ENCODE results near the gene SLC19A1.

Gene SLC19A1

DNA sequence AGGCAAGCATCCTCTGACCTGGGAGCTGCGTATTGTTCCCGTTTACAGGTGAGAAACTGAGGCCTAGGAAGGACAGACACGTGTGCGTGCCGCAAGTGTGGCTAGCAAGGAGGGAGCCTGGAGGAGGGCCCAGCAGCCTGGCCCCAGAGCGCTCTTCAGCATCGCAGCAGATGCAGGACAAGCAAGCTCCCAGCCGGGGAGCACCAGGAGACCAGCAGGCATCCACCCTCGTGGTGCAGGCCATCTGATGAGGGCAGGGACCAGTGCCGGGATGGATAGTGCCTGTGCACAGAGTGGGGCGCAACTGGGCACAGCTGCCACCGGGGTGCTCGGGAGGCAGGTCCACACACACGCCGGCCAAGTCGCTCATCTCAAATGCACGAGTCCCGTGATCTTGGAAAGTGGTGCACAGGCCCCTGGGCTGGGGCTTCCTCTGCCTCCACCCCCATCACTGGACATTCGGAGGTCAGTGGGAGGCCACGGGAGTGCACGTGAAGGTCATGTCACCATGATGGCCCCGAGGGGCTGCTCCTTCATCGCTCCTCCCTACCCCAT is 82.2 kb downstream of the SLC19A1 start:
- H3K9ac ChIP-seq (ENCODE audit: low read depth, low read length): no peak overlapping the region
- H3K36me3 ChIP-seq (ENCODE audit: insufficient read depth, low read depth, low read length): peaks cover 17% of the 10 kb centered on the region
- no peaks in the 10 kb centered on the region for H3K4me1 ChIP-seq (ENCODE audit: insufficient read depth, low read length)

DNA sequence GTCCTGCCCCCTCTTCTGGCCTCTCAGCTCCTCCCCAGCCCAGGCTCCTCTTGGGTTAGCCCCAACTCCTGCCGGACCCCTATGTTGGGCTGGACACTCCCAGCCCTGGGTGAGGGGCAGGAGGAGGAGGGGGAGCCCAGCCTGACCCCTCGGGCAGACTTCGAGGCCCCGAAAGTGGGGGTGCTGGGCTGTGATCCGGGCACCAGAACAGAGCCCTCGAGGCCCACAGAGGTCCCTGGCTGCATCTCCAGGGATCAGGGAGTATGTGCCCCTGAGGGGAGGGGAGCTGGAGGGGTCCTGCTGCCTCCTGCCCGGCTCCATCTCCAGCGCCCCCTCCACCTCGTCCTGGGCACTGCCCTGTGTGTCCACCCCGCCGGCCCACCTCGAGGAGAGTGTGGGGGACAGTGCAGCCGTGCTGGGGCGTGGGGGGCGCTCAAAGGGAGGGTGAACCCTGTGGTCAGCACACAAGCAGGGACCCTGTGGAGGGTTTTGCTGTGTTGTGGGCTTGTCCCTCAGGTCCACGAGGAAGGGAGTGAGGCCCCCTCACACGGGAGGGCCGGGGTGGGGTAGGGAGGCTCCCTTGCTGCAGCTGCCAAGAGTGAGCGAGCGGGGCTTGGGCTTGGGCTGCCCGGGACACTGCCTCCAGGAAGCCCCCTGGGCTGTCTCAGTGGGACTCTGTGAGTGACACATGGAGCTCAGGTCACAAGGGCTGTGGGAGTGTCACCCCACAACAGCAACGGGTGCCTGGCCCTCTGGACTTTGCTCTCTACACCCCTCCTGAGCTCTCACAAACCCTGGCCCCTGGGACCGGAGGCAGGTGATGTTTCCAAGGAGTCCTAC is 82.8 kb downstream of the SLC19A1 start:
- H3K36me3 ChIP-seq (ENCODE audit: insufficient read depth, low read depth, low read length): peaks cover 17% of the 10 kb centered on the region
- no peak overlapping the region for H3K4me3 ChIP-seq (ENCODE audit: low read length)
- H3K27ac ChIP-seq (ENCODE audit: low read length): no peak overlapping the region
- no peaks in the 10 kb centered on the region for H3K4me1 ChIP-seq (ENCODE audit: insufficient read depth, low read length)
- no peak overlapping the region for H3K9ac ChIP-seq (ENCODE audit: low read depth, low read length)
- H3K9me3 ChIP-seq (ENCODE audit: insufficient read depth, low read depth, low read length): peaks cover 5% of the 10 kb centered on the region; the same call in 1 of the 2 replicates
- no peaks in the 10 kb centered on the region for H3K27me3 ChIP-seq (ENCODE audit: insufficient read depth, low read length)

More for the DNA sequence above, 82.2 kb downstream of the SLC19A1 start:
- Histone ChIP-seq H3K27ac (ENCODE audit: low read length) (no peak overlapping the region), H3K27me3 (ENCODE audit: insufficient read depth, low read length) (no peaks in the 10 kb centered on the region), H3K4me3 (ENCODE audit: low read length) (no peak overlapping the region), H3K9me3 (ENCODE audit: insufficient read depth, low read depth, low read length) (peaks cover 5% of the 10 kb centered on the region; the same call in 1 of the 2 replicates)

- H3K9ac ChIP-seq (ENCODE audit: low read depth, low read length): no peak overlapping the region
- peaks cover 17% of the 10 kb centered on the region for H3K36me3 ChIP-seq (ENCODE audit: insufficient read depth, low read depth, low read length)
- H3K27ac ChIP-seq (ENCODE audit: low read length): no peak overlapping the region
- H3K9me3 ChIP-seq (ENCODE audit: insufficient read depth, low read depth, low read length): peaks cover 5% of the 10 kb centered on the region; the same call in 1 of the 2 replicates
- H3K4me3 ChIP-seq (ENCODE audit: low read length): no peak overlapping the region
- peaks cover 3% of the 10 kb centered on the region; the same call in 1 of the 2 replicates for H3K4me1 ChIP-seq (ENCODE audit: insufficient read depth, low read length)
- H3K27me3 ChIP-seq (ENCODE audit: insufficient read depth, low read length): no peaks in the 10 kb centered on the region
Observed at GRCh38 chr21:45458281-45459170, 83.7 kb downstream of the SLC19A1 start.

GRCh38 chr21:45457832-45458172 is 84.4 kb downstream of the SLC19A1 start:
- H3K4me3 ChIP-seq (ENCODE audit: low read length): no peak overlapping the region
- H3K9me3 ChIP-seq (ENCODE audit: insufficient read depth, low read depth, low read length): peaks cover 6% of the 10 kb centered on the region
- H3K9ac ChIP-seq (ENCODE audit: low read depth, low read length): no peak overlapping the region
- peaks cover 17% of the 10 kb centered on the region for H3K36me3 ChIP-seq (ENCODE audit: insufficient read depth, low read depth, low read length)
- H3K4me1 ChIP-seq (ENCODE audit: insufficient read depth, low read length): peaks cover 3% of the 10 kb centered on the region; the same call in 1 of the 2 replicates
- no peaks in the 10 kb centered on the region for H3K27me3 ChIP-seq (ENCODE audit: insufficient read depth, low read length)
- H3K27ac ChIP-seq (ENCODE audit: low read length): no peak overlapping the region

DNA sequence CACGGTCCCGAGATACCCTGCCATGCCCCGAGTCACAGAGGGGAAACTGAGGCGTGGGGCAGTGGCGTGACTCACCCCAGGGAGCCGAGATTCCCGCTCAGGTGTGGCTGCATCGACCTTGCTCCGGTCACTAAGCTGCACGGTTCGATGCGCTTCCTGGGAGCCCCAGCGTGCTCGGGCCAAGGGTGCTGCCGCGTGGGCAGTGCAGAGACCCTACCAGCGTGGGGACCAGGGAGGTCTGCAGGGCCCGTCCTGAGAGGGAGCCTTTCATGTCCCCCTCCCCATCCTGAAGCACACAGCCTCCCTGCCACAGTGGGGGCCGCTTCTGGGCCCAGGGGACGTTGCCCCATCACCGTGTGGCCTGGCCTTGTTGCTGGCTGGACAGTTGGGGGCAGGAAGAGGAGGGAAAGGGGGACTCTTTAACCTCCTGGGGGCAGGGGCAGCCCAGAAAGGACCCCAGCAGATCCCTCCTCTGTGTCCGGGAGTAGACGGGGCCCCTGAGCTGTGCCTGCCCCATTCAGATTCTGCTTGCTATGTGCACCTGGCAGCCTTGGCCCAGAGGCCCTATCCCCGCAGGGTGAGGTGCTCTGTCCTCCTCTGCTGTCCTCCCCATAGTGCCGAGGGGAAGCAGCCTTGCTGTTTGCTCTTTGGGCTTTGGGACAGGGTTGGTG is 84.9 kb downstream of the SLC19A1 start:
- H3K27me3 ChIP-seq (ENCODE audit: insufficient read depth, low read length): no peaks in the 10 kb centered on the region
- no peak overlapping the region for H3K9ac ChIP-seq (ENCODE audit: low read depth, low read length)
- H3K9me3 ChIP-seq (ENCODE audit: insufficient read depth, low read depth, low read length): peaks cover 10% of the 10 kb centered on the region
- H3K4me1 ChIP-seq (ENCODE audit: insufficient read depth, low read length): peaks cover 3% of the 10 kb centered on the region; the same call in 1 of the 2 replicates
- H3K36me3 ChIP-seq (ENCODE audit: insufficient read depth, low read depth, low read length): peaks cover 17% of the 10 kb centered on the region
- no peak overlapping the region for H3K4me3 ChIP-seq (ENCODE audit: low read length)
- no peak overlapping the region for H3K27ac ChIP-seq (ENCODE audit: low read length)

DNA sequence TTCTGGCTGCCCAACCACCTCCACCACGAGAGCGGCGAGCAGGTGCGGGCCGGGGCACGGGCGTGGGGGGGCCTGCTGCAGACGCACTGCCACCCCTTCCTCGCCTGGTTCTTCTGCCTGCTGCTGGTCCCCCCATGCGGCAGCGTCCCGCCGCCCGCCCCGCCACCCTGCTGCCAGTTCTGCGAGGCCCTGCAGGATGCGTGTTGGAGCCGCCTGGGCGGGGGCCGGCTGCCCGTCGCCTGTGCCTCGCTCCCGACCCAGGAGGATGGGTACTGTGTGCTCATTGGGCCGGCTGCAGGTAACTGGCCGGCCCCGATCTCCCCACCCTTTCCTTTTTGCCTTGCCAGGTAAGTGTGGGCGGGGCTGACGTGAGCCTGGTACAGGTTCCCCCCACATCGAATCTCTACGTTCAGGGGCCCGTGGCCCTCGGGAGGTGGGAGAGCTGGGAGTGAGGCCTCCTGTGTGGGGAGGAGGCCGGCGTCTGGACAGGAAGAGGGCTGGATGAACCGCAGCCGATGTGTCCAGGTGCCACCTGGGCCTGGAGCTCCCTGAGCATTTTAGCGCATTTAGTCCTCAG is 85.6 kb downstream of the SLC19A1 start:
- Histone ChIP-seq H3K9ac (ENCODE audit: low read depth, low read length) (no peak overlapping the region), H3K9me3 (ENCODE audit: insufficient read depth, low read depth, low read length) (peaks cover 8% of the 10 kb centered on the region; the same call in 1 of the 2 replicates), H3K4me1 (ENCODE audit: insufficient read depth, low read length) (peaks cover 3% of the 10 kb centered on the region; the same call in 1 of the 2 replicates), H3K27me3 (ENCODE audit: insufficient read depth, low read length) (no peaks in the 10 kb centered on the region), H3K27ac (ENCODE audit: low read length) (no peak overlapping the region), H3K4me3 (ENCODE audit: low read length) (no peak overlapping the region), H3K36me3 (ENCODE audit: insufficient read depth, low read depth, low read length) (peaks cover 17% of the 10 kb centered on the region)

GRCh38 chr21:45455674-45456583 is 86.3 kb downstream of the SLC19A1 start:
- Histone ChIP-seq H3K9me3 (ENCODE audit: insufficient read depth, low read depth, low read length) (peaks cover 8% of the 10 kb centered on the region; the same call in 1 of the 2 replicates), H3K27ac (ENCODE audit: low read length) (no peak overlapping the region), H3K27me3 (ENCODE audit: insufficient read depth, low read length) (no peaks in the 10 kb centered on the region), H3K4me1 (ENCODE audit: insufficient read depth, low read length) (peaks cover 3% of the 10 kb centered on the region; the same call in 1 of the 2 replicates), H3K36me3 (ENCODE audit: insufficient read depth, low read depth, low read length) (peaks cover 12% of the 10 kb centered on the region), H3K9ac (ENCODE audit: low read depth, low read length) (no peak overlapping the region), H3K4me3 (ENCODE audit: low read length) (no peak overlapping the region)

GRCh38 chr21:45454926-45455673 is 87.1 kb downstream of the SLC19A1 start:
- Histone ChIP-seq H3K4me3 (ENCODE audit: low read length) (no peak overlapping the region), H3K27me3 (ENCODE audit: insufficient read depth, low read length) (no peaks in the 10 kb centered on the region), H3K9ac (ENCODE audit: low read depth, low read length) (no peak overlapping the region), H3K27ac (ENCODE audit: low read length) (no peak overlapping the region), H3K4me1 (ENCODE audit: insufficient read depth, low read length) (peaks cover 3% of the 10 kb centered on the region; the same call in 1 of the 2 replicates), H3K36me3 (ENCODE audit: insufficient read depth, low read depth, low read length) (peaks cover 4% of the 10 kb centered on the region), H3K9me3 (ENCODE audit: insufficient read depth, low read depth, low read length) (peaks cover 8% of the 10 kb centered on the region; the same call in 1 of the 2 replicates)

DNA sequence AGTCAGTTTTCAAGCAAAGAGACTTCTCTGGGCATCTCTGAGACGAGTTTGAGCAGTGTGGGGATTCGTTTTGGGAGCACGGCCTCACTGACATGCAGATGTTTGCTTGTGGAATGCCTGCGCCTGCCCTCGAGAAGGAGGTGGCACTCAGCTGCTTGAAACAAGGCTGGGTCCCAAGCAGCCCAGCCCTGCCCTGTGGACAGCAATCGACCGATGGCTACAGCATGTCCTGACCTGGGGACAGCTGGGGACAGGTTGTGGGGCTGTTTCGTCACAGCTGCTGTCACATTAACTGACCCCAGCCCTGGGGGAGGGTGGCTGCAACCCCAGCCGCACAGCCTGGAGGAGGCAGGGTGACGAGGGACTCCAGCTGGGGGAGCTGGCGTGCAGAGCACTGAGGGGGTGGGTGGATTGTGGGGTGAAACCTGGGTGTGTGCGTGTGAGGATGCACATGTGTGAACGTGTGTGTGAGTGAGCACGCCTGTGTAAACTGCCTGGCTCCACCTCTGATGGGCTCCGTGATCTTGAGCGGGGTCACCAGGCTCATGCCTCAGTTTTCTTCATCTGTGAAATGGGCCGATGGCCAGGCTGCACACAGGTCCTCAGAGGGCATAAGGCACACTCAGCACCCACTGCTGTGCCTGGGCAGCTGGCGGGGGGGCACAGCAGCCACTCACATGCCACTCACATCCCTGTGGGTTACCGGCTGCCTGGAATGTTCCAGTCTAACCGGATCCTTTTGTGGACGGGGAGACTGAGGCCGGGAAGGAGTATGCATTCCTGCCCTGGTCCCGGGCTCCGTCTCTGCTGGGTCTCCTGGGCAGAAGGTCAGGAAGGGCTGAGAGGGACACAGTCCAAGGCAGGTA is 87.9 kb downstream of the SLC19A1 start:
- Histone ChIP-seq H3K4me1 (ENCODE audit: insufficient read depth, low read length) (peaks cover 3% of the 10 kb centered on the region; the same call in 1 of the 2 replicates), H3K9ac (ENCODE audit: low read depth, low read length) (no peak overlapping the region), H3K27me3 (ENCODE audit: insufficient read depth, low read length) (no peaks in the 10 kb centered on the region), H3K27ac (ENCODE audit: low read length) (no peak overlapping the region), H3K36me3 (ENCODE audit: insufficient read depth, low read depth, low read length) (no peaks in the 10 kb centered on the region), H3K9me3 (ENCODE audit: insufficient read depth, low read depth, low read length) (peaks cover 8% of the 10 kb centered on the region; the same call in 1 of the 2 replicates), H3K4me3 (ENCODE audit: low read length) (no peak overlapping the region)

Data from iPS-20b (cell line).